ENCODE results near the gene GNG4. TPM values are rescaled to one million over a fixed set of nuclear protein-coding genes. Genes with fewer than 3 reads are reported as not detected.

GNG4 gene
- total RNA-seq, 2 experiments from 2014 or later = not detected

GRCh38 chr1:235688096-235688495 lies 38.5 kb upstream of the GNG4 start:
- H3K4me3 ChIP-seq (ENCODE audit: low read depth, low read length, poor library complexity, severe bottlenecking) = no peak overlapping the region

GRCh38 chr1:235683653-235684052 lies 34.1 kb upstream of the GNG4 start:
- Histone ChIP-seq H4K20me1 (ENCODE audit: insufficient read depth, low read length) (no peaks in the 10 kb centered on the region), H3K36me3 (ENCODE audit: insufficient read depth, low read length) (no peaks in the 10 kb centered on the region), H3K79me2 (ENCODE audit: insufficient read depth, low read depth, low read length) (no peaks in the 10 kb centered on the region), H2AFZ (ENCODE audit: low read length) (no peak overlapping the region), H3K4me2 (ENCODE audit: low read length) (no peak overlapping the region), H3K4me1 (ENCODE audit: insufficient read depth, low read length, poor library complexity, severe bottlenecking) (no peaks in the 10 kb centered on the region), H3K27ac (ENCODE audit: low read depth, low read length, poor library complexity, severe bottlenecking) (no peak overlapping the region), H3K9me2 (ENCODE audit: insufficient read depth, low read length) (no peaks in the 10 kb centered on the region), H3K9me3 (ENCODE audit: low read length) (no peaks in the 10 kb centered on the region), H3K4me3 (ENCODE audit: low read depth, low read length, poor library complexity, severe bottlenecking) (no peak overlapping the region)
- no TSS peak for BruUV-seq (replicated peaks)
- intact Hi-C loops (cut with micrococcal nuclease; ENCODE audit: unreplicated experiment) = no loop called here
- ChIA-PET POLR2A (interaction anchor here (0.5 to 1.3 kb wide), 4 partner anchors 23 to 538 kb away, joined by 3 read pairs; no protein-coding TSS in a partner anchor), CTCF (ENCODE audit: unreplicated experiment) (no interaction called here)
- no peak for TF ChIP-seq EZH2phosphoT487 (IDR thresholded peaks at IDR 0.05; ENCODE audit: borderline replicate concordance, low read depth, low read length)
- TF ChIP-seq, protein P1, sequence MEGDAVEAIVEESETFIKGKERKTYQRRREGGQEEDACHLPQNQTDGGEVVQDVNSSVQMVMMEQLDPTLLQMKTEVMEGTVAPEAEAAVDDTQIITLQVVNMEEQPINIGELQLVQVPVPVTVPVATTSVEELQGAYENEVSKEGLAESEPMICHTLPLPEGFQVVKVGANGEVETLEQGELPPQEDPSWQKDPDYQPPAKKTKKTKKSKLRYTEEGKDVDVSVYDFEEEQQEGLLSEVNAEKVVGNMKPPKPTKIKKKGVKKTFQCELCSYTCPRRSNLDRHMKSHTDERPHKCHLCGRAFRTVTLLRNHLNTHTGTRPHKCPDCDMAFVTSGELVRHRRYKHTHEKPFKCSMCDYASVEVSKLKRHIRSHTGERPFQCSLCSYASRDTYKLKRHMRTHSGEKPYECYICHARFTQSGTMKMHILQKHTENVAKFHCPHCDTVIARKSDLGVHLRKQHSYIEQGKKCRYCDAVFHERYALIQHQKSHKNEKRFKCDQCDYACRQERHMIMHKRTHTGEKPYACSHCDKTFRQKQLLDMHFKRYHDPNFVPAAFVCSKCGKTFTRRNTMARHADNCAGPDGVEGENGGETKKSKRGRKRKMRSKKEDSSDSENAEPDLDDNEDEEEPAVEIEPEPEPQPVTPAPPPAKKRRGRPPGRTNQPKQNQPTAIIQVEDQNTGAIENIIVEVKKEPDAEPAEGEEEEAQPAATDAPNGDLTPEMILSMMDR (conservative IDR thresholded peaks at IDR 0.05; ENCODE audit: low read length) = no peak
- no peak for DNase-seq (ENCODE audit: low spot score)

More at GRCh38 chr1:235688096-235688495, 38.5 kb upstream of the GNG4 start:
- Histone ChIP-seq H3K4me2 (ENCODE audit: low read length) (no peak overlapping the region), H3K4me1 (ENCODE audit: insufficient read depth, low read length, poor library complexity, severe bottlenecking) (no peaks in the 10 kb centered on the region), H3K79me2 (ENCODE audit: insufficient read depth, low read depth, low read length) (no peaks in the 10 kb centered on the region), H3K9me2 (ENCODE audit: insufficient read depth, low read length) (no peaks in the 10 kb centered on the region), H2AFZ (ENCODE audit: low read length) (no peak overlapping the region), H4K20me1 (ENCODE audit: insufficient read depth, low read length) (no peaks in the 10 kb centered on the region), H3K27ac (ENCODE audit: low read depth, low read length, poor library complexity, severe bottlenecking) (no peak overlapping the region), H3K9me3 (ENCODE audit: low read length) (no peaks in the 10 kb centered on the region), H3K36me3 (ENCODE audit: insufficient read depth, low read length) (no peaks in the 10 kb centered on the region)
- ChIA-PET POLR2A (no interaction called here), CTCF (ENCODE audit: unreplicated experiment) (no interaction called here)
- no peak for DNase-seq (ENCODE audit: low spot score)
- TF ChIP-seq, protein P1 (conservative IDR thresholded peaks at IDR 0.05; ENCODE audit: low read length) = no peak
- TF ChIP-seq EZH2phosphoT487 (IDR thresholded peaks at IDR 0.05; ENCODE audit: borderline replicate concordance, low read depth, low read length) = no peak
- intact Hi-C loops (cut with micrococcal nuclease; ENCODE audit: unreplicated experiment) = no loop called here
- BruUV-seq (replicated peaks) = no TSS peak

DNA sequence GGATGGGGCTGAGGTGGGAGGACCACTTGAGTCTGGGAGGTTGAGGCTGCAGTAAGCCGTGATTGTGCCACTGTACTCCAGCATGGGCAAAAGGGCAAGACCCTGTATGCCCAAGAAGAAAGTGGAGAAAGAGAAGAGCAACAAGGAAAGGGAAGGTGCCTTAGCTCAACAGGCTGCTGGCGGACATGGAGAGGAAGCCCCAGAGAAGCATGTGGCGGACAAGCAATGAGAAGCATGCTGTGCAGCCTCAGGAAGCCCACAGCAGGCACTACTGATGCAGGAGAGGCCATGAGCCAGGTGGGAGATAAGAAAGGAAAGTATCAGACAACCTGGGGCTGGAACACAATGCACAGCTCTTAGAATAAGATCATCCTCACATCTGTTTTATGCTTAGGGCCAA lies 32.6 kb upstream of the GNG4 start:
- ChIA-PET POLR2A (no interaction called here), CTCF (ENCODE audit: unreplicated experiment) (no interaction called here)
- Histone ChIP-seq H4K20me1 (ENCODE audit: insufficient read depth, low read length) (no peaks in the 10 kb centered on the region), H2AFZ (ENCODE audit: low read length) (no peak overlapping the region), H3K9me3 (ENCODE audit: low read length) (no peaks in the 10 kb centered on the region), H3K4me3 (ENCODE audit: low read depth, low read length, poor library complexity, severe bottlenecking) (no peak overlapping the region), H3K9me2 (ENCODE audit: insufficient read depth, low read length) (no peaks in the 10 kb centered on the region), H3K27ac (ENCODE audit: low read depth, low read length, poor library complexity, severe bottlenecking) (no peak overlapping the region), H3K4me1 (ENCODE audit: insufficient read depth, low read length, poor library complexity, severe bottlenecking) (no peaks in the 10 kb centered on the region), H3K79me2 (ENCODE audit: insufficient read depth, low read depth, low read length) (no peaks in the 10 kb centered on the region), H3K36me3 (ENCODE audit: insufficient read depth, low read length) (no peaks in the 10 kb centered on the region), H3K4me2 (ENCODE audit: low read length) (no peak overlapping the region)
- intact Hi-C loops (cut with micrococcal nuclease; ENCODE audit: unreplicated experiment) = no loop called here
- TF ChIP-seq EZH2phosphoT487 (IDR thresholded peaks at IDR 0.05; ENCODE audit: borderline replicate concordance, low read depth, low read length) = no peak
- TF ChIP-seq, protein P1 (conservative IDR thresholded peaks at IDR 0.05; ENCODE audit: low read length) = no peak
- no TSS peak for BruUV-seq (replicated peaks)
- DNase-seq (ENCODE audit: low spot score) = no peak

All from OCI-LY7 (cell line).